Activated CD4-positive, alpha-beta memory T cell treated with anti-CD3 and anti-CD28 coated beads for 36 hours (primary cell): ENCODE results near the gene NDUFAF7. TPM values are rescaled to one million over a fixed set of nuclear protein-coding genes. Genes with fewer than 3 reads are reported as not detected.
"Not testable (repeated sequence)": the region's sequence is repeated elsewhere in the genome, so short reads cannot be mapped to it uniquely, and the experiment has no call there.

Source experiments
- CTCF ChIA-PET: fragments of 350-600 bp; sonication (Branson Sonifier 250); formaldehyde crosslinking; loops from one replicate; lab custom pipeline; 2021; ENCODE audit warnings: antibody characterized with exemption, inconsistent platforms; lab: Charles Lee
- POLR2A ChIA-PET: fragments of 350-600 bp; sonication (Branson Sonifier 250); formaldehyde crosslinking; loops from one replicate; lab custom pipeline; 2021; ENCODE audit warnings: antibody characterized with exemption; lab: Charles Lee
- DNase-seq: peaks from one replicate; pipeline ENCODE4 v3.0.0-alpha.2; 2020
- H3K27ac Mint-ChIP-seq: one replicate; pipeline ENCODE4 v1.8.0; 2021; ENCODE audit warnings: mixed read lengths
- H3K27me3 Mint-ChIP-seq: one replicate; pipeline ENCODE4 v1.8.0; 2021; ENCODE audit warnings: mixed read lengths
- H3K36me3 Mint-ChIP-seq: one replicate; pipeline ENCODE4 v1.8.0; 2021; ENCODE audit warnings: mixed read lengths
- H3K4me1 Mint-ChIP-seq: one replicate; pipeline ENCODE4 v1.8.0; 2021; ENCODE audit warnings: low read depth, mixed read lengths
- H3K4me3 Mint-ChIP-seq: one replicate; pipeline ENCODE4 v1.8.0; 2021; ENCODE audit warnings: mild to moderate bottlenecking, mixed read lengths
- H3K9me3 Mint-ChIP-seq: one replicate; pipeline ENCODE4 v1.8.0; 2021; ENCODE audit warnings: mixed read lengths
- intact Hi-C: fragments of 100-400 bp; cut with micrococcal nuclease; formaldehyde crosslinking; loops from one replicate; pipeline ENCODE4 v1.15.1; 2023
- total RNA-seq, 2 experiments: library from RNA; stranded (reverse); gene quantifications; one replicate each; pipeline ENCODE4 v1.2.3, GENCODE V29; 2021

The NDUFAF7 gene
- total RNA-seq, 2 experiments from 2014 or later: 22.8 to 23.0 TPM

DNA sequence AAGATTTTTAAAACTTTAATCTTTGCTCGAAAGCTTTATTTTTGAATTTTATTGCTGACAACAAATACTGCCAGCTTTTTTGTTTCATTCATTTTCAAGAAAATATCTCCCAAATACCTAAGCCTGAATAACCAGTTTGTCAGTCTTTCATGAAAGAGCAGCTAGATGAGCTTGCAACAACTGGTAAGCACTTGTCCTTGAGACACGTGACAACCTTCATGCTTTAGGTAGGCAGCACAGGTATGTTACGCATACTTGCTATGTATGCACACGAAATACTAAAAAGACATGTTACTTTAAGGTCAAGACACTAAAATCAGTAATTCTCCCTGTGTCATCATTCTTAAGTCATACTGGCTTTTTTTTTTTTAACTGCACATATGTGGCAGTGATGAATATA, 12.4 kb upstream of the NDUFAF7 start:
- CTCF ChIA-PET: interaction anchor here (0.9 to 1.3 kb wide), 3 partner anchors 12 to 177 kb away, joined by 4 read pairs; partner anchors contain the start of genes CEBPZ and NDUFAF7
- H3K4me3 Mint-ChIP-seq: no peak overlapping the region
- POLR2A ChIA-PET: no interaction called here
- H3K27me3 Mint-ChIP-seq: no peaks in the 10 kb centered on the region
- no peaks in the 10 kb centered on the region for H3K9me3 Mint-ChIP-seq
- no peak for DNase-seq
- no peak overlapping the region for H3K27ac Mint-ChIP-seq
- intact Hi-C loops: no loop called here
- peaks cover 55% of the 10 kb centered on the region for H3K36me3 Mint-ChIP-seq
- peaks cover 31% of the 10 kb centered on the region for H3K4me1 Mint-ChIP-seq

DNA sequence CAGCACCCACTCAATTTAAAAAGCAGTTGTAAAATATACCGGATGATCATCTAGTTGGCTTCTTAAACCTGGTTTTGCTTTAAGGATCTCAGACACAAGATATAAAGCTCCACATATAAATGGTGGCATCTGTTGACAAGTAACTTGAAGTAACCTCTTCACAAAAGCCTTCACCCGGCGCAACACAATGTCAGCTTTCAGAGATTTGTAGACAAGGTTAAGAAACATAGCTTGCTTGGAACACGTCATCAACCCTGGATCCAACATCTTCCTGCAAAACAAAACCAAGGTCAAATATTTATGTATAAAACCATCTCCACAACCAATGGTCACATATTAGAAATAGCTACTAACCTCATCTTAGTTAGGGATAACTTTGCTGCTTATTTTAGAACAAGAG, 8.3 kb upstream of the NDUFAF7 start:
- Mint-ChIP-seq H3K4me3 (no peak overlapping the region), H3K9me3 (no peaks in the 10 kb centered on the region), H3K27ac (no peak overlapping the region), H3K27me3 (no peaks in the 10 kb centered on the region), H3K4me1 (peaks cover 51% of the 10 kb centered on the region), H3K36me3 (peaks cover 59% of the 10 kb centered on the region)
- ChIA-PET CTCF (interaction anchor here (0.9 kb wide), 1 partner anchor 100 kb away, joined by 3 read pairs; no protein-coding TSS in a partner anchor), POLR2A (interaction anchor here (1.4 kb wide), 1 partner anchor 9 kb away, joined by 9 read pairs; the partner anchor contains the start of genes CEBPZ and NDUFAF7)
- DNase-seq: no peak
- intact Hi-C loops: no loop called here

DNA sequence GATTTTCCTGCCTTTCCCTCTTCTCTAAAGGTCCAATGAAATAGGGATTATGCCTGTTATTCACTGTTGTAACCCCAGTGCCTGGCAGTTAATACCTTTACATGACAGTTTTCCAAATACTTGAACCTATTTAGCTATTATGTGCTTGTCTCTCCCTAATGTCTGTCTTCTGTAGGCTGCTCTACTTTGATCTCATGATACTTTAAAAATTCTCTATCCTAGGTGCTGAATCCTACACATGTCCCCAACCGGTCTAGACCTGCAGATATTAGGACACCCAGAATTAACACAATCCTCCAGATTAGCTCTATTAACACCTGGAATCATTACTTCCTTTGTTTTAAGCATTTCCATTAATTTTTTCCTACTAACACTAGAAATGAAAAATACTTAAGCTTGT, 7.4 kb upstream of the NDUFAF7 start:
- H3K4me3 Mint-ChIP-seq: no peak overlapping the region
- CTCF ChIA-PET: no interaction called here
- no peaks in the 10 kb centered on the region for H3K9me3 Mint-ChIP-seq
- no peak for DNase-seq
- H3K4me1 Mint-ChIP-seq: peaks cover 55% of the 10 kb centered on the region
- POLR2A ChIA-PET: no interaction called here
- intact Hi-C loops: no loop called here
- no peaks in the 10 kb centered on the region for H3K27me3 Mint-ChIP-seq
- no peak overlapping the region for H3K27ac Mint-ChIP-seq
- peaks cover 54% of the 10 kb centered on the region for H3K36me3 Mint-ChIP-seq

DNA sequence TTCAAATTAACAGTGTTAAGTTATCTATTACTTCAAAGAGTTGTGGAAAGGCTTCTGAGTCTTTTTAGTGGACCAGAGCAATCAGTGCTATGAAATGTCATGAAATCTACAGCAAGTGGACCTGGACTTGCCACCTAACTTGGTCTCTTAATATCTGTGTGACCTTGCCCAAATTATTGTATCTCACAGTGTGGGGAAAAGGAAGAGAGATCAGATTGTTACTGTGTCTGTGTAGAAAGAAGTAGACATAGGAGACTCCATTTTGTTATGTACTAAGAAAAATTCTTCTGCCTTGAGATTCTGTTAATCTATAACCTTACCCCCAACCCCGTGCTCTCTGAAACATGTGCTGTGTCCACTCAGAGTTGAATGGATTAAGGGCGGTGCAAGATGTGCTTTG, 6.3 kb upstream of the NDUFAF7 start:
- CTCF ChIA-PET, H3K27me3 Mint-ChIP-seq, H3K4me3 Mint-ChIP-seq, intact Hi-C loops, POLR2A ChIA-PET, DNase-seq, H3K27ac Mint-ChIP-seq, H3K9me3 Mint-ChIP-seq: not testable (repeated sequence)
- H3K36me3 Mint-ChIP-seq: peaks cover 56% of the 10 kb centered on the region
- H3K4me1 Mint-ChIP-seq: peaks cover 60% of the 10 kb centered on the region

DNA sequence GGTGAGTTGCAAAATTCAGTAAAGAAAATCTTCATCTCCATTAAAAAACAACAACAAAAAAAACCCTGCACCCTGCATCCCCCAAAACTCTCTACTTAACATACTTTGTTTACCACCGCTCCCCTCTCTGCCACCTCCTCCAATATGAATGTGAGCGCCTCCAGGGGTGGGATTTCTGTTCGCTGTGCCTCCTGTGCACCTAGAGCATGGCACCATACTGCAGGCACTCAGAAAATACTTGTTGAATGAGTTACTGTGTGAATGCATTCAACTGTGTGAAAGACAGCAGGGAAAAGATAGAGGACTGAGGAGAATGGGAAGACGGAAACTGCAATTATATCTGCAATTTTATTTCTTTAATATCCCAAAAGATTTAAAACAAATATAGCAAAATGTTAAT, 4.6 kb upstream of the NDUFAF7 start:
- Mint-ChIP-seq H3K27ac (no peak overlapping the region), H3K9me3 (no peaks in the 10 kb centered on the region), H3K4me3 (no peak overlapping the region), H3K27me3 (no peaks in the 10 kb centered on the region), H3K4me1 (peaks cover 55% of the 10 kb centered on the region), H3K36me3 (peaks cover 41% of the 10 kb centered on the region)
- intact Hi-C loops: no loop called here
- CTCF ChIA-PET: no interaction called here
- POLR2A ChIA-PET: no interaction called here
- no peak for DNase-seq

DNA sequence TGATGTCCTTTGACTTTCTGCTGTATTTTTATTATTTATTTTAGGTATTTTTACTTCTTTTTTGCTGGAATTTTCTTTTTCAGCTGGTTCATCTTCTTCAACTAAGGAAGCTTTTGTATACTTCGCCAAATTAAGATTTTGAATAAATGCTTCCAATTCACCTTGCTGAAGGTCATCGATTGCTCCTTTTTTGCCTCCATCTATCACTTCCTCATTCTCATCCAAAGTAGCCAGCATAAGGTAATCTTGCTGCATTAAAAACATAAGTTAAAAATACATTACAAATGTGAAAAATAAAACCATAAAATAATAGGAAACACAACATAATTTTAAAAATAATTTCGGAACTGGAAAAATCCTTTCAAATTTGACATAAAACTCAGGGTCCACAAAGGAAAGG, 2.7 kb upstream of the NDUFAF7 start:
- Mint-ChIP-seq H3K27me3 (no peaks in the 10 kb centered on the region), H3K9me3 (no peaks in the 10 kb centered on the region), H3K4me3 (no peak overlapping the region), H3K27ac (no peak overlapping the region), H3K4me1 (peaks cover 40% of the 10 kb centered on the region), H3K36me3 (peaks cover 28% of the 10 kb centered on the region)
- CTCF ChIA-PET: interaction anchor here (0.6 kb wide), 1 partner anchor 8 kb away, joined by 4 read pairs; no protein-coding TSS in a partner anchor
- intact Hi-C loops: no loop called here
- DNase-seq: no peak
- POLR2A ChIA-PET: no interaction called here

DNA sequence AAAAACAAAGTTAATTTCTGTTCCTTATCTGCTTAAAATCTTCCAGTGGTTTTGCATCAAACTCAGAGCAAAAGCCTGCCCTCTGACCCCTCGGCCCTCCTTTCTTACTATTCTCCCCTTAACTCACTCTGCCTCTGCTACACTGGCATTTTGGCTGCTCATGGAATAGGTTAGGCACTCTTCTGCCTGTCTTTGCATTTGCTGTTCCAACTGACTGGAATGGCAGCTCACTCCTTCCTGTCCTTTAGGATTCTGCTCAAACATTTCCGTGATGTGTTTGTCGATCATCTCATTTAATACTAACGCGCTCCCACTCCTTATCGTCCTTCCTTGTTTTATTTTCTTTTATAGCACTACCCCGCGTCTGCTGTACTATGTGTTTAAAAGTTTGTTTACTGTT, 877 bp upstream of the NDUFAF7 start:
- no peaks in the 10 kb centered on the region for H3K9me3 Mint-ChIP-seq
- intact Hi-C loops: loop anchor here (2.0 to 5.0 kb wide), 3 partner anchors 92 to 162 kb away; partner anchors contain the start of genes GPATCH11 and HEATR5B
- H3K27ac Mint-ChIP-seq: no peak overlapping the region
- no peak for DNase-seq
- H3K27me3 Mint-ChIP-seq: no peaks in the 10 kb centered on the region
- POLR2A ChIA-PET: interaction anchor here (2.9 kb wide), 1 partner anchor 13 kb away, joined by 14 read pairs; no protein-coding TSS in a partner anchor
- no peak overlapping the region for H3K4me3 Mint-ChIP-seq
- peaks cover 42% of the 10 kb centered on the region for H3K4me1 Mint-ChIP-seq
- peaks cover 29% of the 10 kb centered on the region for H3K36me3 Mint-ChIP-seq
- CTCF ChIA-PET: interaction anchor here (1.0 to 1.2 kb wide), 3 partner anchors 11 to 647 kb away, joined by 3 to 4 read pairs (median 3); no protein-coding TSS in a partner anchor

DNA sequence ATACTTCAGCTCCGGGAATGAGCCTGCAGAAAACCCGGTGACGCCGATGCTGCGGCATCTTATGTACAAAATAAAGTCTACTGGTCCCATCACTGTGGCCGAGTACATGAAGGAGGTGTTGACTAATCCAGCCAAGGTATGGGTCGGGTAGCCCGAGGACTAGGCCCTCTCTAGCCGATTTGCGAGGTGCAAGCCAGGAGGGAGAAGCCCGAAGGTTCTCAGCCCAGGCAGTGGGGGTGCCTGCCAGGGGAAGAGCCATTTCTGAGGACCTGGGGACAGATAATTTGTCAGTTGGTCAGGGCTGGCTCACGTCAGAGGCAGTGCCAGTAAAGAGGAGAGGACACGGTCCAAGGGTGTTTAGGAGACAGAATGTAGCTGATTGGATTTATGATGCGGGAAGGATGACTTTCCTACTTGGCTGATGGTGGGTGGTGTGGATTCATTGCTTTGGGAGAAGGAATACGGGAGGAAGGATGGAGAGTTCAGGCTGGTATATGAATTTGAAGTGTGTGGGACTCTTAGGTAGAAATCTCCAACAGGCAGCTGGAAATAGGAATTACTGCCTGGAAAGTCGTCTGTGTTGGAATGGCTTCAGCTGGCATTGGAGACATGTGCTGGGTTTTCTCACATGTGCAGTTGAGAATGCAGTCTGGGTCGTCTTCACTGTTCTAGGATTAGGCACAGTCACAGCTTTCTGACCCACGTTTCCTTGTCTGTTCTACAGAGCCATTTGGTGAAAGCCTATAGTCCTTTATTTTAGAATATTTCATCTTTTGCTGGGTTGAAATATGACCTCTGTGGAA, 874 bp downstream of the NDUFAF7 start:
- no peaks in the 10 kb centered on the region for H3K27me3 Mint-ChIP-seq
- ChIA-PET POLR2A (interaction anchor here (1.0 to 2.9 kb wide), 11 partner anchors 10 to 149 kb away, joined by 3 to 14 read pairs (median 6); partner anchors contain the start of genes CEBPZOS, EIF2AK2, GPATCH11 and HEATR5B), CTCF (interaction anchor here (1.0 kb wide), 1 partner anchor 645 kb away, joined by 3 read pairs; no protein-coding TSS in a partner anchor)
- H3K36me3 Mint-ChIP-seq: peaks cover 23% of the 10 kb centered on the region
- intact Hi-C loops: loop anchor here (5.0 kb wide), 1 partner anchor 160 kb away; no protein-coding TSS in a partner anchor
- no peaks in the 10 kb centered on the region for H3K9me3 Mint-ChIP-seq
- DNase-seq: no peak
- no peak overlapping the region for H3K27ac Mint-ChIP-seq
- H3K4me3 Mint-ChIP-seq: no peak overlapping the region
- peaks cover 29% of the 10 kb centered on the region for H3K4me1 Mint-ChIP-seq

DNA sequence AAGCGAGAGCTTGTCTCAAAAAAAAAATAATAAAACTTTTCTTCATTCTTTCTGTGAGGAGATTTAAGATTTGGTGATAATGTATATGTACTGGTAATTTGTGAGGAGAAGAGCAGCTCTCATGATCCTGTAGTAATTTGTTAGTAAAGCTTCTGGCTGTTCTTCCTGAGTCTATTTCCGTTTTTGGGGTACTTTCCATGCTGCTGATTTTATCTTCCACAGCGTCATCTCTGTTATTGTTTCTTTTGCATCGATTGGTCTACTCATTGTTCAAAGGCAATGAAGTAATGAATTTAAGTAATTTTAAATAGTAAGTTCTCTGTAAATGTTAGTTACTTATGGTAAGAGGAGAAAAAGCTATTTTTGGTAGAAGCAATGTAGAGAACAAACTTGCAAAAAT, 12.0 kb downstream of the NDUFAF7 start:
- no peak overlapping the region for H3K4me3 Mint-ChIP-seq
- no peak for DNase-seq
- ChIA-PET POLR2A (interaction anchor here (2.2 kb wide), 1 partner anchor 12 kb away, joined by 14 read pairs; the partner anchor contains the start of genes CEBPZ and NDUFAF7), CTCF (interaction anchor here (0.6 kb wide), 1 partner anchor 190 kb away, joined by 3 read pairs; no protein-coding TSS in a partner anchor)
- peaks cover 3% of the 10 kb centered on the region for H3K9me3 Mint-ChIP-seq
- peaks cover 24% of the 10 kb centered on the region for H3K4me1 Mint-ChIP-seq
- intact Hi-C loops: no loop called here
- peak overlapping the region; percentile 14 for H3K27ac Mint-ChIP-seq
- H3K36me3 Mint-ChIP-seq: peaks cover 54% of the 10 kb centered on the region
- no peaks in the 10 kb centered on the region for H3K27me3 Mint-ChIP-seq

DNA sequence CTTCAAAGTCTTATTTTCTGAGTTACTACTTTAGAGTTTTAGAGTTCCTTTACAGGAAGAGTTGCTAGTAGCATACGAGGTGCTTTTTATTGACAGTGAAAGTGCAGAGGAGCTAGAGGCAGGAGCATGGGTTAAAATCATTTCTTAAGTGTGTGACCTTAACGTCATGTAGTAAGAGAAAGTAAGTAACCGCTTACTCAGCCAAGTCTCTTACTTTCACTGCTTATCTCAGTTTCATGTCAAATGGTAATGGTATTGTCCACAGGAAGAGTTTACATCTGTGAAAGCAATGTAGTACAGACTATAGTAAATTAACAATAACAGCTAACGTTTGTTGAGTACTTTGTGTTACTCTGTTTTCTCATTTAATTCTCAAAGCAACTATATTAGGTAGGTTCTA, 12.6 kb downstream of the NDUFAF7 start:
- H3K4me3 Mint-ChIP-seq: no peak overlapping the region
- POLR2A ChIA-PET: interaction anchor here (2.2 kb wide), 1 partner anchor 12 kb away, joined by 14 read pairs; the partner anchor contains the start of genes CEBPZ and NDUFAF7
- peak overlapping the region; percentile 14 for H3K27ac Mint-ChIP-seq
- intact Hi-C loops: loop anchor here (1.0 to 2.0 kb wide), 3 partner anchors 13 to 132 kb away; partner anchors contain the start of genes CEBPZ and NDUFAF7
- H3K9me3 Mint-ChIP-seq: peaks cover 3% of the 10 kb centered on the region
- peaks cover 52% of the 10 kb centered on the region for H3K36me3 Mint-ChIP-seq
- CTCF ChIA-PET: no interaction called here
- H3K4me1 Mint-ChIP-seq: peaks cover 24% of the 10 kb centered on the region
- DNase-seq: no peak
- H3K27me3 Mint-ChIP-seq: no peaks in the 10 kb centered on the region

DNA sequence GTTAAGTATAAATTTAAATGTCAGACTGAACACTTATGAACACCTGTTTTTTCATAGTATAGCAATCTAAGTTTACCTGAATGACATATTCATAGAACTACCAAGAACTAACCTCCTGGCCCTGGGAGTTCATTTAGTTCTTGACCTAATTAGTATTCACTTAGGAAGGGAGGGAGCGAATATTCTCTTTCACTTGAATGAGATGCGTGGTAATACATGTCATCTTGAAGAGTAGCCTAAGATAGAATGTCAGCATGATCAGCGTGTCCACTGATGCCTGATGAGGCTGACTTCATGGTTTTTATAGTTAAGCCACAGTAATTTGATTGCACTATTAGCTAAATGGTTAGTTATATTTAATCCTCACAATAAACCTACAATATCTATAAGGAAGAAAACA, 13.3 kb downstream of the NDUFAF7 start:
- H3K9me3 Mint-ChIP-seq: peaks cover 3% of the 10 kb centered on the region
- H3K27me3 Mint-ChIP-seq: no peaks in the 10 kb centered on the region
- no peak overlapping the region for H3K27ac Mint-ChIP-seq
- CTCF ChIA-PET: no interaction called here
- H3K4me3 Mint-ChIP-seq: no peak overlapping the region
- peaks cover 54% of the 10 kb centered on the region for H3K36me3 Mint-ChIP-seq
- POLR2A ChIA-PET: interaction anchor here (2.2 kb wide), 1 partner anchor 13 kb away, joined by 14 read pairs; the partner anchor contains the start of genes CEBPZ and NDUFAF7
- intact Hi-C loops: loop anchor here (1.0 to 2.0 kb wide), 3 partner anchors 13 to 132 kb away; partner anchors contain the start of genes CEBPZ and NDUFAF7
- DNase-seq: no peak
- peaks cover 24% of the 10 kb centered on the region for H3K4me1 Mint-ChIP-seq

DNA sequence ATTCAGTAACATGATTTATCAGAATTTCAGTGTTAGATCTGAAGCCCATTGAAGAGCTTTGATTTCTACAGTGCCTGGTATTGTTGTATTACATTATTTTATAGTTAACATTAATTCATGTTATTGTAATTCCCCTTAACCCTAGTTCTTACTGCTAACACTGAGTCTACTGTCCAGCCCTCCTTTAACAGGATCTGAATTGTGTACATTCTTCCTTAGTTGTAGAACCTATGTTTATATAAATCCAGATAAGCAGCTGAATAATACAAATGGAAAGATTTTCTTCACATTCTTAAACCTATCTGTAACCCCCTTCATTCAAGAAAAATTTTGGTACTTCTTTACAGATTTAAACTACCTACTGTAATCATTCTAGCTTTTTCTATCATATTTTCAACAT, 14.7 kb downstream of the NDUFAF7 start:
- ChIA-PET CTCF (no interaction called here), POLR2A (interaction anchor here (0.7 kb wide), 1 partner anchor 393 kb away, joined by 3 read pairs; no protein-coding TSS in a partner anchor)
- peaks cover 51% of the 10 kb centered on the region for H3K36me3 Mint-ChIP-seq
- no peak for DNase-seq
- H3K4me1 Mint-ChIP-seq: peaks cover 17% of the 10 kb centered on the region
- intact Hi-C loops: no loop called here
- H3K4me3 Mint-ChIP-seq: no peak overlapping the region
- no peak overlapping the region for H3K27ac Mint-ChIP-seq
- H3K27me3 Mint-ChIP-seq: no peaks in the 10 kb centered on the region
- H3K9me3 Mint-ChIP-seq: peaks cover 3% of the 10 kb centered on the region
